HUDEP-2 (cell line): ENCODE measurements around the gene TLN1.

Experiments used
- DNase-seq, 76 experiments: peaks; one replicate each; lab custom pipeline; 2025; ENCODE audit not compliant: unreplicated experiment in 76 of 76; lab: John Stamatoyannopoulos, UW

Gene TLN1

GRCh38 chr9:35673132-35674024, 58.6 kb downstream of the TLN1 start, which contains the start of gene CA9:
TSS of gene CA9 (plus strand) at chr9:35673928. CDS start at chr9:35673960, 32 bp downstream.
- DNase-seq, result no peak

GRCh38 chr9:35669331-35670145, 62.5 kb downstream of the TLN1 start:
- no peak for DNase-seq

- DNase-seq, result peak in 1 of 76 experiments; percentile 3
Measured at GRCh38 chr9:35667939-35668338, 64.1 kb downstream of the TLN1 start.

GRCh38 chr9:35666549-35666948, 65.4 kb downstream of the TLN1 start:
- no peak for DNase-seq

- DNase-seq, result no peak
Measured at GRCh38 chr9:35666045-35666444, 66.0 kb downstream of the TLN1 start.

- DNase-seq, result no peak
Measured at GRCh38 chr9:35665471-35665818, 66.5 kb downstream of the TLN1 start.

- DNase-seq, result peak in 71 of 76 experiments; percentile 16 to 83 (median 67)
Measured at GRCh38 chr9:35664531-35665470, 67.2 kb downstream of the TLN1 start, which contains the start of gene ARHGEF39. TSS of gene ARHGEF39 (minus strand) at chr9:35665195. CDS start at chr9:35665169, 26 bp downstream.

GRCh38 chr9:35662437-35662836, 69.6 kb downstream of the TLN1 start:
- no peak for DNase-seq

GRCh38 chr9:35661756-35662350, 70.1 kb downstream of the TLN1 start:
- DNase-seq, result no peak

- no peak for DNase-seq
Measured at GRCh38 chr9:35660966-35661415, 71.0 kb downstream of the TLN1 start.

GRCh38 chr9:35659340-35659739, 72.7 kb downstream of the TLN1 start:
- DNase-seq, result no peak

GRCh38 chr9:35658968-35659220, 73.1 kb downstream of the TLN1 start:
- DNase-seq, result peak in 41 of 76 experiments; percentile 4 to 55 (median 25)

GRCh38 chr9:35658137-35658967, 73.6 kb downstream of the TLN1 start, which contains the start of gene CCDC107:
TSS of gene CCDC107 (plus strand) at chr9:35658292. CDS start at chr9:35658380, 88 bp downstream.
- peak in 69 of 76 experiments; percentile 6 to 86 (median 71) for DNase-seq

- peak in 74 of 76 experiments; percentile 65 to 98 (median 95) for DNase-seq
Measured at GRCh38 chr9:35657546-35658136, 74.4 kb downstream of the TLN1 start, which contains the start of gene RMRP. TSS of gene RMRP (minus strand) at chr9:35658019.

GRCh38 chr9:35656831-35657545, 75.0 kb downstream of the TLN1 start:
- DNase-seq, result no peak

GRCh38 chr9:35656348-35656747, 75.6 kb downstream of the TLN1 start:
- DNase-seq, result no peak

- no peak for DNase-seq
Measured at GRCh38 chr9:35653611-35654010, 78.4 kb downstream of the TLN1 start.

GRCh38 chr9:35652829-35653209, 79.2 kb downstream of the TLN1 start:
- no peak for DNase-seq
